ENCODE results near the gene RNF5.

Gene RNF5

DNA sequence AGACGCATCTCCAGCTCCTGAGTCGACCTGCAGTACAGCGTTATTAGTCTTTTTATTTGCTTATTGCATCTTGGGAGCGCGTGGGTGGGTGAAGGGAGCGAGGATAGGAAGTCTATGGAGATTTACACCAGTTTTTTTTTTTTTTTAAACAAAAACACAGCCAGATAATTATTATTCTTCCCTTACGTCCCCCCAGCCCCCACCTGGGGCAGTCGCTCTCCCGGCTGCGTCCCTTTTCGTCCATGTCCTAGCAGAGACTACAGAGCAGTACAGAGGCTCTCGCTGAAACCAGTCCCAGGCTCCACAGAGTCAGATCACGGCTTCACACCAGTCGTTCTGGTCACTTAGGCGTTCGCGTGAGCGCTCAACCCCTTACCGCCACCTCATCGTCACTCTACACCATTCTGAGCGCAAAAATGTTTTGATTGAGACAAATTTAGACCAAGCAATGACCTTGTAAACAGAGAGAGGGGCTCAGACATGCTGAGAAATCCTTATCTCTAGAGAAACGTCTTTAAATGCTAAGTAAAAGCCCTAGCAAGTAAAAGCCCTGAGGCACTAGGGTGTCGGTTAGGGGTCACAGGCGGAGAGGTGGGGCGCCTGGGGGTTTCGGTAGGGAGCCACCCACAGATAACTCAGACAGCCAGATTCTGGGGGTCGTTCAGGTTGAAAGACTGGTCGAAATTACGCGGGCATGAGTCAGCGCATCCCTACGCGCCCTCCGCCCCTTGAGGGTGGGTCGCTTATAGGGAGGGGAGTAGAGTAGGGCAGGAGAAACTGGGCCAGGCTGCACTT is 25.2 kb upstream of the RNF5 start:
- peak; percentile 1 to 46 (median 41) for DNase-seq

DNA sequence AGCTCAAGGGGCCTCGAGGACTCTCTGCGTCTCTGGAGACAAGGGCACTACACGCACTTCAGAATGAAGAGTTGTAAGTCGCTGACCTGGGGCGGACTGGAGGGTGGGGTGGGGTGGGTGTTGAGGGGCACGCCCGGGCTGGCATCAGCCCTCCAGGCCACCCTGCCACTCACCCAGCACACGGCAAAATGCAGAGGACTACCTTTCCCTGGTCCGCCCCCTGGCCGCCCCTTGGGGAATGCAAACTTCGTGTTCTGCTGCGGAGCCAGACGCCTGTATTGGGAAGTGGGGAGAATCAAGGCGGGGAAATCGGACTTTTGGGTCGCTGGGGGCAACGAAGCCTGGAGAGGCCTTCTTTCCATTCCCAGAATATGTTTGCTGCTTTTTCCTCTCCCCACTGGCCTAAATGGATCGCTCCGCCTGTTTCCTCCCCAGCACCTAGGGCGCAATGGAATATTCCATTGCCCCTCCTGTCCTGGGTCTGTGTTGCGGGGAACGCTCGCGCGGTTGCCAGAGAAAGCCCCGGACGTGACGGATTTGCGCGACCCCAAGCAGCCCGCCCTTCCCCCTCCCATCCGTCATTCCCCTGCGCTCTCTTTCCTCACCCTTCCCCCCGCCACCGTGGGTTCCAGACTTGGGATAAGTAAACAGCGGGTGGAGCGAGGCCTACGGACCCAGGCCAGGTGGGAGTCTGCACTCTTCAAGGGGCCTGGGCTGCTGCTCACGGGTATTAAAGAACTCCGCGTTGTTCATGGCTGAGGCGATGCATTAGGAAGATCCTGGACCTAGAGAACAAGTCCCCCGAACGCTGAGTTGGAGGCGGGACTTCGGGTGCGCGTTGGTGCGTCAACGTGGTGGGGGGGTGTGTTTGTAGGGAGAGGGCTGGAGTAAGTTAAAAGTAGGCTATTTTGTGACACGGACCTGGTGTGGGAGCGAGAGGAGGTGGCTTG is 24.4 kb upstream of the RNF5 start, which contains the start of gene PPT2:
Gene PPT2, plus strand, starts transcription at position 578 of the 950 bp plus-strand sequence. CDS start 454 bp downstream, outside the sequence.
- DNase-seq: peak; percentile 63 to 92 (median 87)

DNA sequence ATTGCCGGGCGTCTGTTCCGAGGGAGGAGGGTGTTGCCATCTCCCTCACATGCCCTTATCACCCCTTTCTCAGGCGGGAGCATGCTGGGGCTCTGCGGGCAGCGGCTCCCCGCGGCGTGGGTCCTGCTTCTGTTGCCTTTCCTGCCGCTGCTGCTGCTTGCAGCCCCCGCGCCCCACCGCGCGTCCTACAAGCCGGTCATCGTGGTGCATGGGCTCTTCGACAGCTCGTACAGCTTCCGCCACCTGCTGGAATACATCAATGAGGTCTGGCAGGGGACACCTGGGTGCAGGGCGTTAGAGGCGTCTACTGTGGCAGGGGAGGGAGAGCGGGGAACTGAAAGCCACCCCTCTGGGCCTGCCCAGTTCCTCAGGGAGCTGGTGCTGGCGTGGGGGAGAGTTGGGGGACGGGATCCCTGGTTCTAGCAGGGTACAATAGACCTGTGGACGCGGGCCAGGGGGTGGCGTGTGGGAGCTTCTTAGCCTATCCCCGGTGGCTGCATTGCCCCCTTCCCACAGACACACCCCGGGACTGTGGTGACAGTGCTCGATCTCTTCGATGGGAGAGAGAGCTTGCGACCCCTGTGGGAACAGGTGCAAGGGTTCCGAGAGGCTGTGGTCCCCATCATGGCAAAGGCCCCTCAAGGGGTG is 23.6 kb upstream of the RNF5 start:
- peak; percentile 61 to 85 (median 81) for DNase-seq

DNA sequence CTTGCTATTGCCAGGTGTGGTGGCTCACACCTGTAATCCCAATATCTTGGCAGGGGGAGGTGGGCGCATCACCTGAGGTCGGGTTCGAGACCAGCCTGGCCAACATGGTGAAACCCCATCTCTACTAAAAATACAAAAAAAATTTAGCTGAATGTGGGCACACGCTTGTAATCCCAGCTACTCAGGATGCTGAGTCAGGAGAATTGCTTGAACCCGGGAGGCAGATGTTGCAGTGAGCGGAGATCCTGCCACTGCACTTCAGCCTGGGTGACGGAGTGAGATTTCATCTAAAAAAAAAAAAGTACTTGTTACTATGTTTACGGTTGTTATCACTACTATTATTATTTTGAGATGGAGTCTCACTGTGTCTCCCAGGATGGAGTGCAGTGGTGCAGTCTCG is 21.3 kb upstream of the RNF5 start:
- no peak for DNase-seq

DNA sequence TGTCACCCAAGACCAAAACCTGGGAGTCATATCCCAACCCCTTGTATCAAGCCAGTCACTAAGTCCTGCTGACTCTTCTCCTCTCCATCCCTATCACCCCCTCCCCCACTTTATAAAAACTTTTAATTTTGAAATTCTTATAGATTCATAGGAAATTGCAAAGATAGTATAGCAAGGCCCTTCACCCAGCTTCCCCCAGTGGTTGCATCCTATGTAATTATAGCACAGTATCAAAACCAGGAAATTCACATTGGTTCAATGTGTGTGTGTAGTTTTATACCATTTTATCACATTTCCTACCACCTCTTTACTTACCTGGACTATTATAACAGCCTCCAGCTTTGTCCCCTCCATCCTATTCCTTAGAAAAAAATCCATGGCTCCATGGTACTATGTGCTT is 20.2 kb upstream of the RNF5 start:
- DNase-seq: no peak

DNA sequence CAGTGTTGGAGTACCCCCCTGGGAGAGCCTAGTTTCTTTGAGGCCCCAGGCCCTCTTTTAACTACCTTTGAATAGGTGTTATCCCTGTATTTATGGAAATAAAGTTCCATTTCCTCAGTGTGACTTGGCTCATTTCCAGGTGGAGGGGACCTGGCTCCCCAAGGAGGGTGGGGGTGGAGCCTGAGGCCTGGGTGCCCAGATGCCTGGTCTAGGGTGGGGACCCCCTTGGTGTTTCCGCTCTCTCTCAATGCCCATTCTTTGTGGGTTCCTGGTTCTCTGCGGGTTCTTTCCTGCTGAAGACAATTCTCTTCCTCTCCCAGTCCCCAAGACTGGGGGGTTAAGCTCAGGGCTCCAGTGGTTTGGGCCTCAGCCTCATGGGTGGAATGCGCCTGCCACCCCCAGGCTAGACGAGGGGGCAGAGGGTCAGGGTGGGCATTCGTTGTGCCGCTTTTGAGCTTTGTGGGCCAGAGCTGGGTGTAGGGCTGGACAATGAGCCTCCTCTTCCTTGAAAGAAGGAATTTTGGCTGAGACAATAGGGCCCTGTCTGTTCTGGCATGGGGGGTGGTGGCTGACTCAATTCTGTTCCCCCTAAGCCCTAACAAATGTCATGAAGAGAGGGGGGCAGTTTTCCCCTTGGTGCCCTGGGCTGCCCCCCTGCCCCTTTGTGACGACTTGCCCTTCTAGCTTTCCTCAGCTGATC is 14.5 kb upstream of the RNF5 start:
- no peak for DNase-seq

DNA sequence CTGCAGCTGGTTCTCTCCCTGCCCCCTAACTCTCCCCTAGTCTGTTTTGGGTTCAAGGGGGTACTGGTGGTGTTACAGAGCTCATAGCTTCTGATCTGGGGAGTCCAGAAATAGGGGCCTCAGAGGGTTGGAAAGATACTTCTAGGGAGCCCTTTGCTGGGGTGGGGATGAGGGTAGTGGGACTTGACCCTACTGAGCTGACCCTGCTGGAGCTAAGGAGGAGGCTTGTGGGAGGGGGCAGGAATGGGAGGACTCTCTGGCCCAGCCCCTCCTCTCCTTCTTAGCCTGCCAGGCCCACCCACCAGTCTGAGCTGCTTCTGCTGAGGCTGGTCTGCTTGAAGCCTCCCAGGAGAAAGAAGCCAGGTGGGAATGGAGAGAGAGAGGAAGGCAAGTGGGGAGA is 13.9 kb upstream of the RNF5 start, which contains the start of gene EGFL8:
Gene EGFL8, plus strand, starts transcription at position 301 of the 400 bp plus-strand sequence. CDS start 1,571 bp downstream, outside the sequence.
- DNase-seq: no peak

DNA sequence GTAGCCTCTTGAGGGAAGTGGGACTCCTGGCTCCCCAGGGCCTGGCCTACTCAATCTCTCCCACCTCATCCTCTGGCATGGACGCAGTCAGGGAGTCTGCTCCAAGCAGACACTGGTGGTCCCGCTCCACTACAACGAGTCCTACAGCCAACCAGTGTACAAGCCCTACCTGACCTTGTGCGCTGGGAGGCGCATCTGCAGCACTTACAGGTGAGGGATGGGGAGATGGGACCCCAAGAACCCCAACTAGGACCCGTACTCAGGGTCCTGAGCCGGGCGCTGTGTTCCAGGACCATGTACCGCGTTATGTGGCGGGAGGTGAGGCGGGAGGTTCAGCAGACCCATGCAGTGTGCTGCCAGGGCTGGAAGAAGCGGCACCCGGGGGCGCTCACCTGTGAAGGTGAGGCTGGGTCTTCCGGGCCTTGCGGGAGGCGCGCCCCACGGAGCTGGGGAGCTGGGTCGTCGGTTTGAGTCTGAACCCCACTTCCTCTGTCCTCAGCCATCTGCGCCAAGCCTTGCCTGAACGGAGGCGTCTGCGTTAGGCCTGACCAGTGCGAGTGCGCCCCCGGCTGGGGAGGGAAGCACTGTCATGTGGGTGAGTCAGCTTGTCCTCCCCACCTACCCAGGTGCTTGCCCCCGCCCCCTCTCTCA is 11.7 kb upstream of the RNF5 start:
- peak in 1 of 3 experiments; percentile 18 for DNase-seq

DNA sequence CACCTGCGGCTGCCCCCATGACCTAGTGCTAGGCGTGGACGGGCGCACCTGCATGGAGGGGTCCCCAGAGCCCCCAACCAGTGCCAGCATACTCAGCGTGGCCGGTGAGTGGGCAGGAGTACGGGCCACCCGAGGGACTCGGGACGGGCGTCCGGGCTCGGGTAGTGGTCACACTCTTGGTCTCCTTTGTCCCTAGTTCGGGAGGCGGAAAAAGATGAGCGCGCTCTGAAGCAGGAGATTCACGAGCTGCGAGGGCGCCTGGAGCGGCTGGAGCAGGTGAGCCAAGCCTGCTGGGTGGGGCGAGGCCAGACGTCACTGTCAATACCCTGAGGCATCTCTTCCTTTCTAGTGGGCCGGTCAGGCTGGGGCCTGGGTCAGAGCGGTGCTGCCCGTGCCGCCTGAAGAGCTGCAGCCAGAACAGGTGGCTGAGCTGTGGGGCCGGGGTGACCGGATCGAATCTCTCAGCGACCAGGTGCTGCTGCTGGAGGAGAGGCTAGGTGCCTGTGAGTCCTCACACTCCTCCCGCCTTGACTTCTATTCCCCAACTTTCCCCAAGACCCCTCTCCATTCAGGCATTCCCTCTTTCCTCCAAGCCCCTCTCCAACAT is 10.9 kb upstream of the RNF5 start:
- peak; percentile 4 to 58 (median 24) for DNase-seq

DNA sequence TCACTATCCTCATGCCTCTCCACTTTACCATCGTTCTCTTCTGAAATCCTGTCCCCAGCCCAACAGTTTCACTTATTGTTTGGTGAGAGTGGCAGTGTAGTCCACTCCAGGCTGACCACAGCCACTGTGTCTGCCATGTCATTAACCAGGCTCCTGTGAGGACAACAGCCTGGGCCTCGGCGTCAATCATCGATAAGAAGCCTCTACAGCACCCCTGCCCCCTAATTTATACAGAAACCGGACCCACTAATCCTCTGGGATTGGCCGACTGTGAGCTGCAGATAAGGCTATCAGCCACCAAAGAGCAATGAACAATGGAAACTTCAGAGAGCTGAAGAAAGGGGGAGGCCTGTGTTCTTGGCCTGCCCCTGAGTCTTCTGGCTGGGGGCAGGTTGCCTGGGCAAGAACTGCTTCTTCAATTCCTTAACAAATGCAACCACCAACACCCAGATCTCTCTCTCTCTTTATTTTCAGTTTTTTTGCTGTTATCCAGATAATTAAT is 10.4 kb upstream of the RNF5 start:
- DNase-seq: no peak

DNA sequence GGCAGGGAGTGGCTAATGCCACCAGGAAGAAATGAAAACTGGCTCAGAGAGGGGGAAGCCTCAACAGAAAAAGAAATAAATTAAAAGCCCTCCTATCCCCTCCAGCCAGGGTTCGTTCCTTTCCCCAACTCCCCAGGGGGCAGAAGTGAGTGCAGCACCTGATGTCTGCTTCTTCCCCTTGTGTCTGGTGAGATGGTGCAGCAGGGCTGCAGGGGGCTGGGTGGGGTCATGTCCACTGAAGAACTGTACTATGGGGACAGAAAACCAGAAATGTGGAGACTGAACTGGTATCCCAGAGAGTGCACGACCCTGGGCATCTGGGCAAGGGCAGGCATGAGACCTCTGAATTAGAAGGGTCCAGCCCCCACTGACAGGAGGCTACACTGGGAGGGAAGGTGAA is 9.9 kb upstream of the RNF5 start:
- DNase-seq: no peak

DNA sequence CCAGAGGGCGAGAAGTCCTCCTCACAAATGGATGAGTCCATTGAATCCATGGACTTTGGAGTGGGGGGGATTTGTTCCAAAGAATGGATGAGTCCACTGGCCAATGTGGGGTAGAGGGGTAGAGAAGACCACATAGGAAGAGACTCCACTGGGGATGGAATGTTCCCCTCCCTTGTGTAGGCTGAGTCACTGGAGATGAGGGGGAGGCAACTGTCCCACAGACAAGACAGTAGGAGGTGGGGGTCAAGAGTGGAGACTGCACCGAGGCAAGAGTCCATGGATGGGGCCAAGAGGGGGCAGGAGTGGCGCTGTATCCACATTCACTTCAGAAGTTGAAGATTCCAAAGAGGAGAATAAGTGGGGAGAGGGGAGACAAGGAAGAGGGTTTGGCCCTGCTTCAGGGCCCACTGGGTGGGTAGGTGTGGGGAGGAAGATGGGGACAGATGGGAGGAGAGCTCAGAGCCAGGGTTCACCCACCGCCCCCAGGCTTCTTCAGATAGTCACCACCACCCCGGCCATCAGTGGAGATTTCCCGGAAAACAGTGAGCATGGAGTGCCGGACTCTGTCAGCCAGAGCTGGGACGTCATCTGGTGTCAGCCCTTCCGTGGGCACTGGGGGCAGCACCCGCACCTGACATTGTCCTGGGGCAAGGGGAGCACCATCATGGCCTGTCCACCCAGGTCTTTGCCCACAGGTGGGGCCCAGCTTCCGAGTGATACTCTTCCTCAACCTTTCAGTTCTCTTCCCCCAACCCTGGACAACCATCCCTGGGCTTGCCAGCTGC is 9.2 kb upstream of the RNF5 start:
- no peak for DNase-seq

DNA sequence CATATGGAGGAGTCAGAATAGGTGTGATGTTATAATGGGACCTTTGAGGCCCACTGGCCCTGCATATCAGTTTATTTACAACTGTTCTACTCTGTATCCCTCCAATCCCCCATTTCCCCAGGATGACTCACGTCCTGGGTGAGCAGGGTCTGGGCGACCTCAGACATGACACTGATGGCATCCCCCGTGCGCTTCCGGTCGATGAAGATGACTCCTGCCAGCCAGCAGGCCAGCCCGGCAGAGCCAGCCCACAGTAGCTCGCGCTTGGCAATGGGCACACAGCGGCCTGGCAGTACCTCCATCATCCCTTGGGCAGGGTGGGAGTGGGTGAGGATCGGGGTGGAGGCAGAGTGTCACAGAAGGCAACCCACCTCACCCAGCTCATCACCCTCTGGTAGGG is 7.9 kb upstream of the RNF5 start:
- DNase-seq: no peak

DNA sequence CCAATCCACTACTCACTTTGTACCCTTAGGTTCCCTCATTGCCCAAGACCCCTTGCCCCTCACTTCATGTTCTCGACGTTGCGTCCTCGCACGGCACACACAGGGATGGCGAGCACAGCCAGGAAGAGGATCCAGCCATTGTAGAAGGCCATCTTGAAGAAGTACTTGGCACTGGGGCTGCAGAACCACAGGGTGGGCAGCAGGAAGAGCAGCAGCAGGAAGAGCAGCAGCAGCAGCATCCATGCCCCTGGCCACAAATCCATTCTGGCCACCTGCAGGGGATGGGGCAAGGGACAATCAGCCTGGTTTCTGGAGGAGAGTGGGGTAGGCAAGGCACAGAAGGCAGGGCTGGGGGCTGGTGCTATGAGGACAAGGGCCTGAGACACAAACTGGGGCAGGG is 7.0 kb upstream of the RNF5 start:
- no peak for DNase-seq

DNA sequence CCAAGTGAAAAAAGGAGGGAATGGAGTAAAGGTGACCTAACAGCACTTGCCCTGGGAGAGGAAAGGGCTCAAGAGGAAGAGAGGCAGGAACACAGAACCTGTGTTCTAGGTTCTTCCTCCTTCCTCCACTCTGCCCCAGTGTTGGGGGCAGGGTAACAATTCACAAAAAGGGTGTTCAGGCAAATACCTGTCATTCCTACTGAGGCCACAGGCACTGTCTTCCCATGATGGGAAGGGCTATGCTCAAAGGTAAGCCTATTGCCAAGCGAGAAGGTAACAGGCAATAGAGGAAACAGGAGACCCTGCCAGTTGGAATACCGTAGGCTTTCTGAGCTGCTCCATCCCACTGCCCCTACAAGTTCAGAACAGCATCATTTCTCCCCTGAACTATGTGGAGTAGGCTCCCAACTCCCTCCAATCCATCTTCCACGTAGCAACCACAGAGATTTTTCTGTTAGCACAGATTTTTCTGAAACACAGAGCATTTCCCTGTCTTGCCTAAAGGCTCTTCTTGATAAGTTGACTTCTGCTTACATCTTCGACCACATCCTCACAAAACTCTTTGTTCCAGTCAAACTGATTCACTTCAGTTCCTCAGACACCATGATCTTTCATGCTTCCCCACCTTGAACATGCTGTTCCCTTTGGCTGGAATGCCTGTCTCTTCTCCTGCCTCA is 5.0 kb upstream of the RNF5 start:
- DNase-seq: no peak

DNA sequence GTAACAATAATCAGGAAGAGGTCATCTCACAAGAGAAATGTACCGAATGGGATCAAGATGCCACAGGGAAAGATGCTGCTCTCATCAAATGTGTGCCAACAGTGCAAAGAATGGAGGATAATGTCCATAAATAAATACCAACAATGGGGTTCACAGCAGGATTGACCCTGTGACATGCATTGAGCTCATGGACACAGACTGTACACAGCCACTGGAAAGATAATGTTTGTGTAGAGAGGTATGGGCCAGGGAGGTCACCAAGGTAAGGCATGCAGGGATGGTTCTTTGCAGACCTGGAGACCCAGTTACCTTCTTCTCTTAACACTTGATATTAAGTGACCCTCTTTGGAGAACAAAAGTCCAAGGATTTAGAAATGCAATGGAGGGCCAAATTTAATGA is 3.8 kb upstream of the RNF5 start:
- DNase-seq: no peak

DNA sequence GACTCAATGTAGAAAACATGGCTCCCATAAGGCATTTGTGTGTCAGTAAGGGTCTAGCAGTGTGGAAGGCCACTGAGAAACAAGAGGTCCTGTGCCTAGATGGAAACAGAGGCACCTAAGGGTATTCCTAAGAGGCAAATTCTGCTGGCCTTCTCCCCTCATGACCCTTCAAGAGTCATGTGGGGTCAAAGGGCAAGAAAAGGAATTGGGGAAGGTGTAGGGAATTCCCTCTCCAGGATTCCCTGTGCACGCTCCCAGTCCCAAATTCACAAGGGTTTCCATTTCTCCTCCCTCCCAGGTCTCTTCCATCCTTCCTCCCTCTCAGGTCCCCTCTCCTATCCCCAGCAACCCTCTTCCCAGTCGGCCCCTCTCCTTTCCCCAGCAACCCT is 2.9 kb upstream of the RNF5 start:
- peak in 1 of 3 experiments; percentile 31 for DNase-seq

DNA sequence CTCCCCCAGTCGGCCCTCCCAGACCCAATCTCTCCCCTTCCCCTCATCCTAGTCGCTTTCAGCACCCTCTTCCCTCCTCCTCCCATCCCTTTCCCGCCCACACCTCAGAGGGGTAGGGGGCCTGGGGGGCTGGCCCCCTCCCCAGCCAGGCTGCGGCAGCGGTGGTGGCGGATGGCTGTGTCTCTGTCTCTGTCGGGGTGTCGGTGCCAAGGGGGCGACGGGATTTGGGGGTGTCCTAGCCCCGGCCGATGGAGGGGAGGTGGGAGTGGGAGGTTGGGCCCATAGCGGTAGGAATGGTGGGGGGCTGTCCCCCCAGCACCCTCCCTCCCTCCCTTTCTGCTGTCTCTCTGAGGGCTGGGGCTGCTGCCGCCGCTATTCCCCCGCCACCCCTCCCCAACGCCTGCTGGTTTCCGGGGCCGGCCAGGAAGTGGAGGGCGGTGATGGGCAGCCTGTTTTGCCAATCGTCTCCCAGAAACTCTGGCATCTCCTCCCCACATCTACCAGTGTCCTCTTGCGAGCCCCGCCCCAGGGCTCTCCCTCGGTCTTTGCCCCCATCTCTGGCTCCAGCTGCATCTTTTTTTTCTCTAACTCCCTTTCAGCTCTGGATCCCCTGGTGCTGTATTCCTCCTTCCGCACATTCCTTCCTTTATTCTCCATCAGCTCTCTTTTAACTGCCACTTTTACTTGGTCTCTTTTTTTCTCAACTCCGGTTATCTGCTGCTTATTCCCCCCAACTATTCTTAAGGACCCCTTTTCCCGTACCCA is 2.3 kb upstream of the RNF5 start, which contains the start of gene AGPAT1:
Gene AGPAT1, minus strand, starts transcription at position 374 of the 765 bp plus-strand sequence. CDS start 4,588 bp downstream, outside the sequence.
- DNase-seq: peak; percentile 94 to 96 (median 95)
